ENCODE data around the gene TSPAN4. TPM values are rescaled to one million over a fixed set of nuclear protein-coding genes. Genes with fewer than 3 reads are reported as not detected.
A peak's percentile ranks its signal among the peaks of the same experiment; 100 is the strongest.

The TSPAN4 gene
- total and polyA plus RNA-seq, 2 of the 13 experiments (the other 11 are each of a cell fraction or from before 2014, with no cell fraction given), result 31.7 to 68.3 TPM

DNA sequence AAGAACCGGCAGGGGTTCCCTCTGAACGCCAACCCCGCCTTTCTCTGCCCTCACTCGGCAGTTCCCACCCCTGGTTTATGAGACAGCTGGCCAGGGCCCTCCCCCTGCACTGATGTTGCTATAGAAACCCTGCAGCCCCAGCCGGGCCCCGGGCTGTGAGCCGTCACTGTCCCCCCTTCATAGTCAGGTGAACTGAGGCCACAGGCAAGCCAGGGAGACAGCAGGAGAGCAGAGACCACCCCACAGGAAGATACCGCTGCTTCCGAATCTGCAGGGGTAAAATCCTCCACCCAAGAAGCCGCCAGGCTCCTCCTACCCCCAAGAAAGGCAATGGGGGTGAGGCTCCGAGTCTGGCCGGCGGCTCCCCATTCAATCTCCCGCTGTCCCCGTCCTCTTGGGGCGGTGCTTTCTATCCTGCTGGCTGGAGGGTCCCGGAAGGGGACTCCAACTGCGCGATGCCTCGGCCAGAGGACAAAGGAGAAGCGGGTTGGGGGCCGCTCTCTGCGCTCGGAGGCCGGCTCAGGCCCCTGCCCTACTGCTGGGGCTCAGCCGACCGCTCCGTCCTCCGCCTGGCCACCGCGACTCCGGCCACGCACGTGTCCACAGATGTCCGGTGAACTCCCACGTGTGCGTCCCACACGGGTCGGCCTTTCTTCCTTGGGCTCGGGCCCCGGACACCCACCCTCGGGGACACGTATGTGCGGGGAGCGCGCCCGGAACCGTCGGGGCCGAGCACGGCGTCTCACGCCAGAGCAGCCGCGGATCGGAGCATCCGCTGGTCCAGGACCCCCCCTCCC lies 45.2 kb upstream of the TSPAN4 start (continued):
- TF ChIP-seq, protein P1, sequence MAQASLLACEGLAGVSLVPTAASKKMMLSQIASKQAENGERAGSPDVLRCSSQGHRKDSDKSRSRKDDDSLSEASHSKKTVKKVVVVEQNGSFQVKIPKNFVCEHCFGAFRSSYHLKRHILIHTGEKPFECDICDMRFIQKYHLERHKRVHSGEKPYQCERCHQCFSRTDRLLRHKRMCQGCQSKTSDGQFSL (CRISPR knock-in tag; IDR thresholded peaks at IDR 0.05), result peak; percentile 58; the same call in 1 of the 2 replicates
- TF ChIP-seq ARHGAP35 (CRISPR knock-in tag; IDR thresholded peaks at IDR 0.05; ENCODE audit: borderline replicate concordance), result 0 out of 2 replicates have a peak, but pooled peaks have one; percentile 69
- 0 out of 2 replicates have a peak, but pooled peaks have one; percentile 54 for TF ChIP-seq ZNF777 (CRISPR knock-in tag; IDR thresholded peaks at IDR 0.05)
- TF ChIP-seq ZC3H13 (CRISPR knock-in tag; IDR thresholded peaks at IDR 0.05), result no peak
- peak; percentile 85; the same call in 1 of the 2 replicates for TF ChIP-seq SIN3A (IDR thresholded peaks at IDR 0.05; ENCODE audit: borderline replicate concordance, low read depth, low read length)
- TF ChIP-seq DMAP1 (CRISPR knock-in tag; IDR thresholded peaks at IDR 0.05), result peak; percentile 87
- TF ChIP-seq, protein P2, sequence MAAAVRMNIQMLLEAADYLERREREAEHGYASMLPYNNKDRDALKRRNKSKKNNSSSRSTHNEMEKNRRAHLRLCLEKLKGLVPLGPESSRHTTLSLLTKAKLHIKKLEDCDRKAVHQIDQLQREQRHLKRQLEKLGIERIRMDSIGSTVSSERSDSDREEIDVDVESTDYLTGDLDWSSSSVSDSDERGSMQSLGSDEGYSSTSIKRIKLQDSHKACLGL (CRISPR knock-in tag; IDR thresholded peaks at IDR 0.05), result peak; percentile 73; the same call in 1 of the 2 replicates
- TF ChIP-seq CENPT (CRISPR knock-in tag; IDR thresholded peaks at IDR 0.05; ENCODE audit: low read depth), result no peak
- TF ChIP-seq, protein P3, sequence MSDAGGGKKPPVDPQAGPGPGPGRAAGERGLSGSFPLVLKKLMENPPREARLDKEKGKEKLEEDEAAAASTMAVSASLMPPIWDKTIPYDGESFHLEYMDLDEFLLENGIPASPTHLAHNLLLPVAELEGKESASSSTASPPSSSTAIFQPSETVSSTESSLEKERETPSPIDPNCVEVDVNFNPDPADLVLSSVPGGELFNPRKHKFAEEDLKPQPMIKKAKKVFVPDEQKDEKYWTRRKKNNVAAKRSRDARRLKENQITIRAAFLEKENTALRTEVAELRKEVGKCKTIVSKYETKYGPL (CRISPR knock-in tag; IDR thresholded peaks at IDR 0.05), result no peak
- 0 out of 2 replicates have a peak, but pooled peaks have one; percentile 6 for TF ChIP-seq SOX5 (CRISPR knock-in tag; IDR thresholded peaks at IDR 0.05; ENCODE audit: borderline replicate concordance)
- TF ChIP-seq ESRRA (CRISPR knock-in tag; IDR thresholded peaks at IDR 0.05; ENCODE audit: low read depth), result peak; percentile 69; the same call in 1 of the 2 replicates
- TF ChIP-seq, protein P4, sequence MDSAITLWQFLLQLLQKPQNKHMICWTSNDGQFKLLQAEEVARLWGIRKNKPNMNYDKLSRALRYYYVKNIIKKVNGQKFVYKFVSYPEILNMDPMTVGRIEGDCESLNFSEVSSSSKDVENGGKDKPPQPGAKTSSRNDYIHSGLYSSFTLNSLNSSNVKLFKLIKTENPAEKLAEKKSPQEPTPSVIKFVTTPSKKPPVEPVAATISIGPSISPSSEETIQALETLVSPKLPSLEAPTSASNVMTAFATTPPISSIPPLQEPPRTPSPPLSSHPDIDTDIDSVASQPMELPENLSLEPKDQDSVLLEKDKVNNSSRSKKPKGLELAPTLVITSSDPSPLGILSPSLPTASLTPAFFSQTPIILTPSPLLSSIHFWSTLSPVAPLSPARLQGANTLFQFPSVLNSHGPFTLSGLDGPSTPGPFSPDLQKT (CRISPR knock-in tag; IDR thresholded peaks at IDR 0.05; ENCODE audit: borderline replicate concordance), result peak; percentile 34; the same call in 1 of the 2 replicates
